Activated CD8-positive, alpha-beta T cell treated with anti-CD3 and anti-CD28 coated beads for 36 hours (primary cell): Measurements from ENCODE around the gene VMAC. TPM values are rescaled to one million over a fixed set of nuclear protein-coding genes. Genes with fewer than 3 reads are reported as not detected.

ENCODE experiments used
- ATAC-seq: fragments of 200-7000 bp; cut with Tn5 transposase; one replicate; pipeline ENCODE4 v1.10.0; 2021; ENCODE audit warnings: mild to moderate bottlenecking, moderate library complexity
- CTCF ChIA-PET: fragments of 350-600 bp; sonication (Branson Sonifier 250); formaldehyde crosslinking; loops from one replicate; lab custom pipeline; 2021; ENCODE audit warnings: antibody characterized with exemption; lab: Charles Lee
- POLR2A ChIA-PET: fragments of 350-600 bp; sonication (Branson Sonifier 250); formaldehyde crosslinking; loops from one replicate; lab custom pipeline; 2021; ENCODE audit warnings: antibody characterized with exemption; lab: Charles Lee
- DNase-seq: peaks from one replicate; pipeline ENCODE4 v3.0.0-alpha.2; 2020
- H3K27ac Mint-ChIP-seq: one replicate; pipeline ENCODE4 v1.8.0; 2021; ENCODE audit warnings: mild to moderate bottlenecking, mixed read lengths
- H3K27me3 Mint-ChIP-seq: one replicate; pipeline ENCODE4 v1.8.0; 2021; ENCODE audit warnings: mixed read lengths
- H3K36me3 Mint-ChIP-seq: one replicate; pipeline ENCODE4 v1.8.0; 2021; ENCODE audit warnings: low read depth, mixed read lengths
- H3K4me1 Mint-ChIP-seq: one replicate; pipeline ENCODE4 v1.8.0; 2021; ENCODE audit warnings: low read depth, mixed read lengths
- H3K4me3 Mint-ChIP-seq: one replicate; pipeline ENCODE4 v1.8.0; 2021; ENCODE audit warnings: mild to moderate bottlenecking, moderate library complexity, mixed read lengths
- H3K9me3 Mint-ChIP-seq: one replicate; pipeline ENCODE4 v1.8.0; 2021; ENCODE audit warnings: mixed read lengths
- CTCF ChIP-seq: fragments of 200-600 bp; IDR thresholded peaks from one replicate; pipeline ENCODE4 v1.8.0; 2022; ENCODE audit warnings: antibody characterized with exemption, mild to moderate bottlenecking
- intact Hi-C: fragments of 100-400 bp; cut with micrococcal nuclease; formaldehyde crosslinking; loops from one replicate; pipeline ENCODE4 v1.10.0; 2022
- total RNA-seq, 2 experiments: library from RNA; stranded (reverse); gene quantifications; one replicate each; pipeline ENCODE4 v1.2.3, GENCODE V29; 2021

The VMAC gene
- total RNA-seq, 2 experiments from 2014 or later: 1.2 to 2.5 TPM

GRCh38 chr19:5934774-5935472, 30.3 kb downstream of the VMAC start:
- CTCF ChIA-PET: no interaction called here

DNA sequence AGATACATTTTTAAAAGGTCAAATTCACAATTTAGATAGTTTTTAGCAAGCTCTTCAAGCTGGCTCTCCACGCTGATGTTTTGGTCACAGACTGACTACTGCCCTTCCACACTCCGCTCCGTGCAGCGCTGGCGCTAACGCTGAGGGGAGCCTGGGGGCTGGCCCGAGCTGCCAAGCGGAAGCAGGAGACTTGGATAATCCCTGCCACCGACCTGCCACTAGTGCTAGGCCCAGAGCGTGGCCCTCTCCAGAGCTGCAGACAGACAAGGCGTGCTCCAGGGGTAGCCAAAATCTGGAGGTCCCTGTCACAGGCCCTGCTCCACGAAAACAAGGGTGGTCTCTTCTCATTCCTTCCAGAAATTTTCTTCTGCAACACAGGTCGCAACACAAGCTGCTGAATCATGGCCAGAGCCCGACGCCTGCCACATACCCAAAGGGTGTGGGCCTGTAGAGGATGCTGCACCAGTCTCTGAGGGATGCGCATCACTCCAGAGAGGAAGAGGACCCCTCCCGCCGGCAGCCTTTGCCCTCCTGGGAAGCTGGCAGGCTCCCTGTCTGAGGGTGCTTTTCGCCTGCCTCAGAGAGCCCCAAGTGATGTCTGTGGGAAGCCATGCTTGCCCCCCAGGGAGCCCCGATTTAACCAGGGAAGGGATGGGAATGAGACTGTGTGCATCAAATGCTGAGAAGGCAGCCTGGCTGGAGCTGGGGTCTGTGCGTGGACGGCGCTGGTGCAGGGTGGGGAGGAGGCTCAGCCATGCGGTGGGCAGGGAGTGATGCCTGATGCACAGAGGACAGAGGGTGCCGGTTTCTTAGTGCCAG, 31.0 kb downstream of the VMAC start:
- POLR2A ChIA-PET: interaction anchor here (0.6 kb wide), 1 partner anchor 35 kb away, joined by 4 read pairs; no protein-coding TSS in a partner anchor
- ATAC-seq (no peak), DNase-seq (no peak)
- intact Hi-C loops: no loop called here
- Mint-ChIP-seq H3K36me3 (peaks cover 15% of the 10 kb centered on the region), H3K27me3 (no peaks in the 10 kb centered on the region), H3K9me3 (no peaks in the 10 kb centered on the region), H3K4me1 (no peaks in the 10 kb centered on the region), H3K27ac (no peak overlapping the region), H3K4me3 (no peak overlapping the region)
- CTCF ChIA-PET: no interaction called here
- TF ChIP-seq CTCF: no peak

More at GRCh38 chr19:5934774-5935472, 30.3 kb downstream of the VMAC start:
- DNase-seq (no peak), ATAC-seq (no peak)
- Mint-ChIP-seq H3K9me3 (no peaks in the 10 kb centered on the region), H3K4me1 (no peaks in the 10 kb centered on the region), H3K36me3 (peaks cover 15% of the 10 kb centered on the region), H3K27me3 (no peaks in the 10 kb centered on the region), H3K27ac (no peak overlapping the region), H3K4me3 (no peak overlapping the region)
- intact Hi-C loops: no loop called here
- TF ChIP-seq CTCF: no peak
- POLR2A ChIA-PET: no interaction called here

DNA sequence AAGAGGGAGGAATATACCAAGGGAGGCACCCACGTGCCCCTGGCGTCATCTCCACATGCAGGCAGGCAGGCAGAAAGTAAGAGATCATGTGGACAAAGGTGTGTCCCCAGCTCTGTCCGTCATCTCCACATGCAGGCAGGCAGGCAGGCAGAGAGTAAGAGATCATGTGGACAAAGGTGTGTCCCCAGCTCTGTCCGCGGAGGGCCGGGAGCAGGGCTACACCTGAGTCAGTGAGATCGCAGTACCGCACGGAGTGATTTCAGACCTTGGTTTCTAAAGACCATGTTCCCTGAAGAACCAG, 31.6 kb downstream of the VMAC start:
- CTCF ChIA-PET: no interaction called here
- DNase-seq (no peak), ATAC-seq (no peak)
- no peaks in the 10 kb centered on the region for H3K9me3 Mint-ChIP-seq
- peaks cover 13% of the 10 kb centered on the region for H3K36me3 Mint-ChIP-seq
- no peaks in the 10 kb centered on the region for H3K4me1 Mint-ChIP-seq
- no peak overlapping the region for H3K27ac Mint-ChIP-seq
- POLR2A ChIA-PET: no interaction called here
- TF ChIP-seq CTCF: no peak
- intact Hi-C loops: no loop called here
- H3K27me3 Mint-ChIP-seq: no peaks in the 10 kb centered on the region
- H3K4me3 Mint-ChIP-seq: no peak overlapping the region

DNA sequence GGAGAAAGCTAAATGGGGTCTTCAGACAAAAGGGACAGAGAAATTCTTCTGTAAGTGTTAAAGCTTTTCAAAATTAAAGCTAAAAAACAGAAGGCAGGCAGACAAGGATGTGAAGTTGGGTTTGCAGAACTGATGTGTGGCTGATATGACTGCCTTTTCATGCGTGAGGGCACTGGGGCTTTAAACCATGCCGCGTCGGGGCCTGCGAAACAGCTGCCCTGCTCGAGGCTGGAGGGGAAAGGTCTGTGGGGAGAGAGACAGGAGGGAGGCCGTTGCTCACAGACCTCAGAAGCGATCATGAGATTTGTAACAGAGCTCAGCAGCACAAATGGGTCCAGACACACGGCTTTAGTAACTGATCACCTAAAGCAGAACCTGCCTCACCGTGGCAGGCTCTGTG, 32.9 kb downstream of the VMAC start:
- POLR2A ChIA-PET: interaction anchor here (1.0 to 2.1 kb wide), 2 partner anchors 10 to 34 kb away, joined by 3 to 9 read pairs; partner anchors contain the start of gene NDUFA11
- Mint-ChIP-seq H3K4me3 (no peak overlapping the region), H3K9me3 (no peaks in the 10 kb centered on the region), H3K27me3 (no peaks in the 10 kb centered on the region), H3K27ac (no peak overlapping the region), H3K4me1 (no peaks in the 10 kb centered on the region), H3K36me3 (peaks cover 14% of the 10 kb centered on the region)
- intact Hi-C loops: no loop called here
- CTCF ChIA-PET: interaction anchor here (1.0 to 2.1 kb wide), 4 partner anchors 16 to 85 kb away, joined by 3 to 12 read pairs (median 4); no protein-coding TSS in a partner anchor
- ATAC-seq (no peak), DNase-seq (no peak)
- TF ChIP-seq CTCF: no peak
